GM19025 (cell line): ENCODE data around the gene INPPL1.
"Not testable (repeated sequence)": the region's sequence is repeated elsewhere in the genome, so short reads cannot be mapped to it uniquely, and the experiment has no call there.

Source experiments
- ATAC-seq: cut with Tn5 transposase; IDR thresholded peaks from one replicate; pipeline ENCODE4 v1.9.1; 2021; ENCODE audit warnings: mild to moderate bottlenecking, low read depth, moderate library complexity; ENCODE audit not compliant: unreplicated experiment

Gene INPPL1

GRCh38 chr11:72241291-72241781 lies 16.8 kb downstream of the INPPL1 start:
- ATAC-seq = no peak

- ATAC-seq = no peak
These were observed 17.6 kb downstream of the INPPL1 start for GRCh38 chr11:72242141-72242540.

- ATAC-seq = no peak
These were observed 18.8 kb downstream of the INPPL1 start for GRCh38 chr11:72243173-72244059.

GRCh38 chr11:72244060-72244360 lies 19.4 kb downstream of the INPPL1 start, which contains the start of gene PHOX2A:
Gene PHOX2A, minus strand, starts transcription at chr11:72244176. Its CDS starts 172 bp downstream, at chr11:72244004.
- no peak for ATAC-seq

- ATAC-seq = no peak
These were observed 20.0 kb downstream of the INPPL1 start for GRCh38 chr11:72244361-72245262.

GRCh38 chr11:72245263-72245816 lies 20.8 kb downstream of the INPPL1 start:
- no peak for ATAC-seq

- no peak for ATAC-seq
These were observed 23.0 kb downstream of the INPPL1 start for GRCh38 chr11:72247584-72247983.

- no peak for ATAC-seq
These were observed 25.4 kb downstream of the INPPL1 start for GRCh38 chr11:72249961-72250360.

- no peak for ATAC-seq
These were observed 26.3 kb downstream of the INPPL1 start for GRCh38 chr11:72250661-72251464.

GRCh38 chr11:72251614-72252013 lies 27.0 kb downstream of the INPPL1 start:
- ATAC-seq = no peak

- no peak for ATAC-seq
These were observed 28.8 kb downstream of the INPPL1 start for GRCh38 chr11:72253392-72253791.

- no peak for ATAC-seq
These were observed 29.9 kb downstream of the INPPL1 start for GRCh38 chr11:72254299-72254993.

GRCh38 chr11:72257570-72257969 lies 33.0 kb downstream of the INPPL1 start:
- no peak for ATAC-seq

- no peak for ATAC-seq
These were observed 34.9 kb downstream of the INPPL1 start for GRCh38 chr11:72259490-72259889.

- ATAC-seq = no peak
These were observed 36.0 kb downstream of the INPPL1 start for GRCh38 chr11:72260574-72260973.

GRCh38 chr11:72263361-72263760 lies 38.8 kb downstream of the INPPL1 start:
- ATAC-seq = no peak

- ATAC-seq = no peak
These were observed 41.4 kb downstream of the INPPL1 start for GRCh38 chr11:72265951-72266350.

GRCh38 chr11:72266960-72267359 lies 42.4 kb downstream of the INPPL1 start:
- not testable (repeated sequence) for ATAC-seq

- ATAC-seq = no peak
These were observed 43.5 kb downstream of the INPPL1 start for GRCh38 chr11:72267956-72268617.
